Ovary (tissue), 3 donors: ENCODE data around the gene GNA12.

Experiments used
- CTCF ChIP-seq, 3 donors: fragments of 450-650 bp in 2 of 3; fragments of 200-600 bp in 1 of 3; IDR thresholded peaks; one replicate each; pipeline versions ENCODE4 v1.5.1 to v1.8.0; 2016 to 2022; ENCODE audit warnings: antibody characterized with exemption in 3 of 3, mild to moderate bottlenecking in 1 of 3
- EP300 ChIP-seq: sonication (generic); formaldehyde crosslinking; IDR thresholded peaks from one replicate; pipeline ENCODE4 v1.6.1; 2017; ENCODE audit warnings: antibody characterized with exemption
- POLR2A ChIP-seq: fragments of 450-650 bp; IDR thresholded peaks from one replicate; pipeline ENCODE4 v1.6.1; 2017; ENCODE audit warnings: antibody characterized with exemption, mild to moderate bottlenecking, moderate library complexity
- donor health status: DM: no; HTN: no; CAD: no.

- TF ChIP-seq CTCF (IDR thresholded peaks at IDR 0.05) (no peak), EP300 (no peak), POLR2A (no peak)
These were observed 26.4 kb upstream of the GNA12 start for GRCh38 chr7:2870471-2870931.
